B cell (primary cell): ENCODE results near the gene COL4A1. TPM values are rescaled to one million over a fixed set of nuclear protein-coding genes. Genes with fewer than 3 reads are reported as not detected.

Source experiments
- ATAC-seq: fragments of 200-7000 bp; cut with Tn5 transposase; one replicate; pipeline ENCODE4 v1.10.0; 2021; ENCODE audit warnings: low read depth, mild to moderate bottlenecking, moderate number of reproducible peaks, moderate library complexity
- CTCF ChIA-PET: fragments of 350-600 bp; sonication (Branson Sonifier 250); formaldehyde crosslinking; loops from one replicate; lab custom pipeline; 2021; ENCODE audit warnings: antibody characterized with exemption, inconsistent platforms; lab: Charles Lee
- POLR2A ChIA-PET: fragments of 350-600 bp; sonication (Branson Sonifier 250); formaldehyde crosslinking; loops from one replicate; lab custom pipeline; 2021; ENCODE audit warnings: antibody characterized with exemption; lab: Charles Lee
- DNase-seq: peaks from one replicate; pipeline ENCODE4 v3.0.0; 2013
- H2AFZ ChIP-seq: 2 replicates; pipeline ENCODE4 v1.6.1; 2012; ENCODE audit warnings: mild to moderate bottlenecking, low read depth, low read length; ENCODE audit not compliant: insufficient read depth, poor library complexity, severe bottlenecking
- H3K27ac ChIP-seq, 2 donors: 1 replicate in 1 of 2; 2 replicates in 1 of 2; pipeline ENCODE4 v1.5.1; 2012 to 2013; ENCODE audit warnings: low read length in 2 of 2, mild to moderate bottlenecking in 2 of 2, moderate library complexity in 1 of 2
- H3K27me3 ChIP-seq, 4 experiments: fragments of 200-600 bp in 1 of 4; sonication (generic) in 1 of 4; replicated peaks in 1 of 4; 1 replicate in 2 of 4; 2 replicates in 2 of 4; pipeline versions ENCODE4 v1.6.1 to v1.7.0; 2013 to 2016; ENCODE audit warnings: low read length in 3 of 4, mild to moderate bottlenecking in 2 of 4, mixed read lengths in 1 of 4, moderate library complexity in 1 of 4; ENCODE audit not compliant: insufficient read depth in 4 of 4, control insufficient read depth in 3 of 4; ENCODE audit errors: control extremely low read depth in 1 of 4
- H3K36me3 ChIP-seq, 2 experiments: replicated peaks in 1 of 2; 1 replicate in 1 of 2; 2 replicates in 1 of 2; pipeline versions ENCODE4 v1.6.1 to v1.7.1; 2013; ENCODE audit warnings: low read length in 1 of 2; ENCODE audit not compliant: insufficient read depth in 2 of 2, control insufficient read depth in 1 of 2; ENCODE audit errors: control extremely low read depth in 1 of 2, extremely low read depth in 1 of 2
- H3K4me1 ChIP-seq, 2 donors: fragments of 200-600 bp in 1 of 2; sonication (generic) in 1 of 2; 1 replicate in 1 of 2; 2 replicates in 1 of 2; pipeline versions ENCODE4 v1.5.1 to v1.6.1; 2013 to 2017; ENCODE audit warnings: low read length in 2 of 2; ENCODE audit not compliant: control insufficient read depth in 2 of 2, insufficient read depth in 2 of 2
- H3K4me2 ChIP-seq: replicated peaks from 2 replicates; pipeline ENCODE3; 2012; ENCODE audit warnings: mild to moderate bottlenecking, low read depth, low read length; ENCODE audit not compliant: poor library complexity, severe bottlenecking
- H3K4me3 ChIP-seq, 5 experiments: fragments of 200-600 bp in 1 of 5; sonication (generic) in 1 of 5; 1 replicate in 3 of 5; 2 replicates in 2 of 5; pipeline versions ENCODE4 v1.5.1 to v1.7.0; 2011 to 2016; ENCODE audit warnings: low read length in 4 of 5, mild to moderate bottlenecking in 4 of 5, low read depth in 2 of 5, control low read depth in 1 of 5, moderate library complexity in 1 of 5; ENCODE audit not compliant: insufficient read depth in 1 of 5; ENCODE audit errors: control extremely low read depth in 1 of 5, extremely low read depth in 1 of 5
- H3K79me2 ChIP-seq: fragments of 200-600 bp; sonication (generic); one replicate; pipeline ENCODE4 v1.6.0; 2016; ENCODE audit warnings: low read length; ENCODE audit not compliant: control insufficient read depth, insufficient read depth
- H3K9ac ChIP-seq: fragments of 200-600 bp; sonication (generic); 2 replicates; pipeline ENCODE4 v1.6.1; 2017; ENCODE audit warnings: mild to moderate bottlenecking, low read length, moderate library complexity
- H3K9me3 ChIP-seq, 3 donors: one replicate each; pipeline versions ENCODE4 v1.6.1 to v1.7.1; 2013; ENCODE audit warnings: low read length in 2 of 3; ENCODE audit not compliant: control insufficient read depth in 2 of 3, insufficient read depth in 1 of 3; ENCODE audit errors: control extremely low read depth in 1 of 3
- H4K20me1 ChIP-seq: 2 replicates; pipeline ENCODE4 v1.6.0; 2012; ENCODE audit warnings: mild to moderate bottlenecking, low read length; ENCODE audit not compliant: insufficient read depth, control insufficient read depth, poor library complexity, severe bottlenecking
- H3K27ac Mint-ChIP-seq: one replicate; pipeline ENCODE4 v1.8.0; 2021; ENCODE audit warnings: mixed read lengths
- H3K27me3 Mint-ChIP-seq: one replicate; pipeline ENCODE4 v1.8.0; 2021; ENCODE audit warnings: mixed read lengths
- H3K4me1 Mint-ChIP-seq: one replicate; pipeline ENCODE4 v1.8.0; 2021; ENCODE audit warnings: mixed read lengths
- H3K4me3 Mint-ChIP-seq: one replicate; pipeline ENCODE4 v1.8.0; 2021; ENCODE audit warnings: mixed read lengths
- H3K9me3 Mint-ChIP-seq: one replicate; pipeline ENCODE4 v1.8.0; 2022; ENCODE audit warnings: mixed read lengths; ENCODE audit not compliant: insufficient read depth
- CTCF ChIP-seq: fragments of 200-600 bp; IDR thresholded peaks from one replicate; pipeline ENCODE4 v1.8.0; 2022; ENCODE audit warnings: antibody characterized with exemption, mild to moderate bottlenecking
- EZH2 ChIP-seq: IDR thresholded peaks from 2 replicates; pipeline ENCODE4 v1.6.1; 2012; ENCODE audit warnings: borderline replicate concordance, low read depth, mild to moderate bottlenecking, moderate library complexity, low read length; ENCODE audit not compliant: insufficient read depth, poor library complexity, severe bottlenecking
- WGBS: methylation state at CpG from one replicate; pipeline ENCODE4 v1.1.5; 2013; ENCODE audit warnings: missing lambda C conversion rate; ENCODE audit not compliant: insufficient coverage; 5-methylcytosine and 5-hydroxymethylcytosine counted together
- intact Hi-C: fragments of 100-400 bp; cut with micrococcal nuclease; formaldehyde crosslinking; loops from one replicate; pipeline ENCODE4 v1.10.0; 2022
- polyA plus RNA-seq: library from polyadenylated mRNA; depleted of rRNA; stranded (reverse); fragments of >200 nt; gene quantifications from 2 replicates; pipeline ENCODE4 v1.2.3, GENCODE V29; 2012
- total RNA-seq, 2 donors: library from RNA; stranded (reverse); fragments of 120-200 nt in 1 of 2; gene quantifications; 1 replicate in 1 of 2; 2 replicates in 1 of 2; pipeline versions ENCODE4 v1.2.3 to v1.2.4, GENCODE V29; 2013 to 2022

The COL4A1 gene
- total and polyA plus RNA-seq, 2 donors (not counting 1 experiment from before 2014, with no cell fraction given), result not detected

DNA sequence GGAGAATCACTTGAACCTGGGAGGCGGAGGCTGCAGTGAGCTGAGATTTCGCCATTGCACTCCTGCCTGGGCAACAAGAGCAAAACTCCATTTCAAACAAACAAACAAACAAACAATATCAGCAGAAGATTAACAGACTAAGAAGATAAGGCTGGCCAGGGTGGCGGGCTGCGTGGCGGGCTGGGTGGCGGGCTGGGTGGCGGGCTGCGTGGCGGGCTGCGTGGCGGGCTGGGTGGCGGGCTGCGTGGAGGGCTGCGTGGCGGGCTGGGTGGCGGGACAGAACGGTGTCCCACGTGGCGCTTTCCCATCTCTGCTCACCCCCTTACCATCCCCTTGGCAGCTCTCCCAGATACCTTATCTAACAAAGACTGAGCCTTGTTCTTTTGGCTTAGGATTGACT, 196.2 kb downstream of the COL4A1 start:
- Mint-ChIP-seq H3K27ac (no peak overlapping the region), H3K9me3 (no peaks in the 10 kb centered on the region), H3K4me1 (no peaks in the 10 kb centered on the region), H3K4me3 (no peak overlapping the region), H3K27me3 (peaks cover 3% of the 10 kb centered on the region)
- ATAC-seq, result no peak
- no peak overlapping the region for H2AFZ ChIP-seq
- no peak for DNase-seq
- H3K9ac ChIP-seq, result no peak overlapping the region
- intact Hi-C loops, result no loop called here
- H4K20me1 ChIP-seq, result no peaks in the 10 kb centered on the region
- CTCF ChIA-PET, result no interaction called here
- no peaks in the 10 kb centered on the region for H3K79me2 ChIP-seq
- no peak overlapping the region for H3K4me3 ChIP-seq
- POLR2A ChIA-PET, result no interaction called here
- H3K27ac ChIP-seq, result no peak overlapping the region
- H3K27me3 ChIP-seq, result peaks cover 0 to 2% (median 0%) of the 10 kb centered on the region in 4 experiments
- TF ChIP-seq EZH2 (no peak), CTCF (no peak)
- no peak overlapping the region for H3K4me2 ChIP-seq
- H3K36me3 ChIP-seq, result no peaks in the 10 kb centered on the region
- WGBS, result 94% methylated on average over 18 of the region's 19 CpGs
- peaks cover 0 to 7% (median 0%) of the 10 kb centered on the region in 3 donors for H3K9me3 ChIP-seq
- H3K4me1 ChIP-seq, result no peaks in the 10 kb centered on the region

DNA sequence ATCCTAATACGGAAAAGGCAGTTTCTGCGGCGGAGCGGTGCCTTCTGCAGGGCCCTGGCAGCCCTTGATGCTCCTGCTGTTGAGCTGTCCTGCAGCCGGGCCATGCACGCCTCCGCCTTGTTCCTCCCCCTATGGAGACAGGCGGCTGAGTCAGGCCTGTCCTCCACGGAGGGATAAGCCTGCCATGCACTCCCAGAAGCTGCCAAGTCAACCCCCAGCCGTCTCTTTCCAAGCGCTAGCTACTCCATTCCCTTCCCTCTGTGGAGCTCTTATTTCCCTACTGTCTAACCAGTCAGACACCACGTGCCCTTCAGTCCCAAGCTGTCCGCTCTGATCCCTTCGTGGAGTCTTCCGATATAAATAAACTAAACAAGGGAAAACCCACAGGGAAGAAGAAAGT, 197.0 kb downstream of the COL4A1 start:
- H3K4me3 Mint-ChIP-seq, result no peak overlapping the region

More for the DNA sequence above, 197.0 kb downstream of the COL4A1 start:
- peaks cover 0 to 7% (median 0%) of the 10 kb centered on the region in 3 donors for H3K9me3 ChIP-seq
- no peak overlapping the region for H2AFZ ChIP-seq
- Mint-ChIP-seq H3K4me1 (no peaks in the 10 kb centered on the region), H3K27ac (no peak overlapping the region), H3K27me3 (peaks cover 3% of the 10 kb centered on the region), H3K9me3 (no peaks in the 10 kb centered on the region)
- intact Hi-C loops, result no loop called here
- H3K27ac ChIP-seq, result no peak overlapping the region
- CTCF ChIA-PET, result no interaction called here
- 93% methylated on average over 11 of the region's 15 CpGs for WGBS
- peaks cover 0 to 2% (median 0%) of the 10 kb centered on the region in 4 experiments for H3K27me3 ChIP-seq
- no peaks in the 10 kb centered on the region for H3K79me2 ChIP-seq
- no peak overlapping the region for H3K4me3 ChIP-seq
- TF ChIP-seq EZH2, result no peak
- no peak for TF ChIP-seq CTCF
- H3K4me1 ChIP-seq, result no peaks in the 10 kb centered on the region
- H4K20me1 ChIP-seq, result no peaks in the 10 kb centered on the region
- no peak overlapping the region for H3K9ac ChIP-seq
- DNase-seq (no peak), ATAC-seq (no peak)
- H3K4me2 ChIP-seq, result no peak overlapping the region
- no peaks in the 10 kb centered on the region for H3K36me3 ChIP-seq
- POLR2A ChIA-PET, result no interaction called here
